GM19043 (cell line): ENCODE data around the gene PLEKHG4.

ENCODE experiments used
- ATAC-seq: cut with Tn5 transposase; IDR thresholded peaks from one replicate; pipeline ENCODE4 v1.9.1; 2021; ENCODE audit warnings: low read depth; ENCODE audit not compliant: unreplicated experiment

PLEKHG4 gene

DNA sequence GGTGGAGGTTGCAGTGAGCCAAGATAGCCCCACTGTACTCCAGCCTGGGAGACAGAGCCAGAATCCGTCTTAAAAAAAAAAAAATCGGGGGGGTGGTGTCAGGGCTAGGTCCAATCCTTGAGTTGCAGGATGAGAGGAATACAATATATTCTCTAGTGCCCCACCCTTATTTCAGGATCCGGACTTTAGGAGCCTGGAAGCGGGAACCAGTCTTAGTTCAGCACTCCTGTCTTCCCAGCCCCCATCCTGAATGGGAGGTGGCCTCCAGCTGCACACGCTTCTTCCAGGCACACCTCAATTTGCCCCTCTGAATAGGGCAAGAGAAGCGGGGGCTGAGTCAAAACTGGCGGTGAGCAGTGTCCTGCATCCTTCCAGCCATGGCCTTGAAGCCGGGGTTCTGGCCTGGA is 33.7 kb upstream of the PLEKHG4 start:
- no peak for ATAC-seq

GRCh38 chr16:67246081-67246755 is 33.1 kb upstream of the PLEKHG4 start:
- ATAC-seq: peak; percentile 23

- ATAC-seq: peak; percentile 4
These were observed 32.6 kb upstream of the PLEKHG4 start for GRCh38 chr16:67246756-67247191.

GRCh38 chr16:67247192-67248072 is 31.9 kb upstream of the PLEKHG4 start, which contains the start of gene FHOD1:
FHOD1 (minus strand) TSS chr16:67247481; CDS start chr16:67247410, 71 bp downstream.
- ATAC-seq: peak; percentile 44

GRCh38 chr16:67248073-67248400 is 31.3 kb upstream of the PLEKHG4 start:
- no peak for ATAC-seq

DNA sequence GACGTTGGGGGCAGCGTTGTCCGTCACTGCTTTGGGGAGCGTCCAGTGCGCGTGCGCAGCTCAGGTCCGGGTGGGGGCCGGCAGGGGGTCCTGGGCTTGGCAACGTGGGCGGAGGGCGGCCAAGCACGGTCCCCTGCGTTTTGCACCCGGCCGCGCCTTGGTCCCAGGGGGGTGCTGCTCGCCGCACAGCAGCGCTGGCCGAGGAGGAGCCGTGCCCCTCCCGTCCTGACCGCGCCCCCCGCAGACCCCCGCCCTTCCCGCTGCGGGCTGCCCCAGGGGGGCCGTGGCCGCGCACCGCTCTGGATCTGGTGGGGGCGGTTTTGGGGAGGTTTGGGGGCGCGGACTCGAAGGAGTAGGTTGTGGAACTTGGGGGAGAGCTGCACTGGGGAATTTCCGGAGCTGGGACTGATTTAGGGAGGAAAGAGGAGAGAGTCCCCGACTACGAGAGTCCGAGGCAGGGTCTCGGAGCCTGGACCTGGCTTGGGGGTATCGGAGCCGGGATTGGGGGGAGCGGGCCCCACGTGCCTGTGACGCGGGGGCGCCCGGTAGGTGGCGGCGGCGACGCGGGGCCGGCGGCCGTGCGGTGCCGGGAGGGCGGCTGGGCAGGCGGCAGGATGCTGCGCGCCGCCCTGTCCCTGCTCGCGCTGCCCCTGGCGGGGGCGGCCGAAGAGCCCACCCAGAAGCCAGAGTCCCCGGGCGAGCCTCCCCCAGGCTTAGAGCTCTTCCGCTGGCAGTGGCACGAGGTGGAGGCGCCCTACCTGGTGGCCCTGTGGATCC is 30.7 kb upstream of the PLEKHG4 start, which contains the start of gene SLC9A5:
Gene SLC9A5 (plus strand): TSS at position 579 of the 777 bp plus-strand sequence. CDS start 36 bp downstream, at position 615.
- ATAC-seq: no peak

DNA sequence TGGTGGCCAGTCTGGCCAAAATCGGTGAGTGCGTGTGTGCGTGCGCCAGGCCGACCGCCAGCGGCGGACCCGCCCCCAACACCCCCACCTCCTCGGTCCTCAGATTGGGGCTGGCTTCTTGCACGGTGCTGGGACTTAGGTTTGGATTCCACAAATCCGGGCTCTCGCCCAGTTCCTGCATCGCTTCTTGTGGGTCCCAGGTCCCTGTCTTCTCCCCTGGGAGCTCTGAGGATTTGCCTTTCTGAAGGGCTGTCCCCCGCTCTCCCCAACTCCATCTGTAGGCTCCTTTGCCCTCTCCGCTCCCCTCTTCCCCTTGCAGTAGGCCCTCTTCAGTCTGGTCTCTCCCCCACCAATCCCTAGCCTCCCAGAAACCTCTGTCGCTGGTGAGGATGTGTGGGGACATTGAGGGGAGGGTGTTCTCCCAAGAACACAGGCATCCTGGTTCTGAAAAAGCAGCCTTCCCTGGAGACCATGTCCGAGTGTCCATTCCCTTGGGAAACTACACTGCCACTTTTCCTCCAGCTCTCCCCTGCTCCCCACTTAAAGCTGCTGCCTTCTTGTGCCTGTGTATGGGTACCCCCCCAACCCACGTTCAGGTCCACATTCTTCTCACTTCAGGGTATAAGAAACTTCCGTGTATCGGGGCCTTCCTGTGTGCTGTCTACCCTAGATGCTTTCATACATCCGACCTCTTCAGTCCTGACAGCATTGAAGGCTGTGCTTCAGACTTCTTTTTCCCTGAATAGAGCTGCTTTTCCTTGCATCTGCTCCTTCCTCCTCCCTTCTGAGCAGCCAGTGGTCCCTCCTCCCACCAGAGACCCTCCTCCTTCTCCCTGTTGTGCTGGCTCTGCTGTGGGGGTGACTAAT is 29.9 kb upstream of the PLEKHG4 start:
- no peak for ATAC-seq

- no peak for ATAC-seq
These were observed 29.3 kb upstream of the PLEKHG4 start for GRCh38 chr16:67250045-67250327.

GRCh38 chr16:67252609-67253497 is 26.5 kb upstream of the PLEKHG4 start:
- ATAC-seq: no peak

- ATAC-seq: no peak
These were observed 24.4 kb upstream of the PLEKHG4 start for GRCh38 chr16:67254801-67255552.

DNA sequence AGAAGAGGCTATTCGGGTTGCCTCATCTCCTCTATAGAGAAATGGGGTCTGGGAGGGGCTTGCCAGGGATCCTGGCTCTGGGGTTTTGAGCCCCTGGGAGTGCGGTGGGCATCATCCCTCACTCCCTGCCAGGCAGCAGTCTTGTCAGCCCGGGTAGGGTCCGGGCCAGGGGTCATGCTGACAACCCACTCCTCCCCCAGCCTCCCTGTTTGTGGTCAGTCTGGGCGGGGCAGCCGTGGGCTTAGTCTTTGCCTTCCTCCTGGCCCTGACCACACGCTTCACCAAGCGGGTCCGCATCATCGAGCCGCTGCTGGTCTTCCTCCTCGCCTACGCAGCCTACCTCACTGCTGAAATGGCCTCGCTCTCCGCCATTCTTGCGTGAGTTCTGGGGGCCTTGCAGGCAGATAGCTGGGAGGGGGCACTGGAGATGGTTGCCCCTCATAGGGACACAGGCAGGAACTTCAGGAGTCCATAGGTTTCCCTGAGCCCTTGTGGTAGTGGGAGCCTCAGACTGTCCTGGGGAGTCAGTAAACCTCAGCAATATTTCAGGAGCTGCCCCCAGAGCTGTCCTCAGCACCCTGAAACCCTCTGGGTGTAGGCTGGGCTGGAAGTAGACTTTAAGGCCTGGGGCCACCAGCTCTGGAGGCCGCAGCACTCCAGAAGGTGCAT is 23.6 kb upstream of the PLEKHG4 start:
- no peak for ATAC-seq

- no peak for ATAC-seq
These were observed 22.6 kb upstream of the PLEKHG4 start for GRCh38 chr16:67256701-67257230.

- ATAC-seq: no peak
These were observed 21.7 kb upstream of the PLEKHG4 start for GRCh38 chr16:67257486-67258160.

GRCh38 chr16:67258161-67258835 is 21.0 kb upstream of the PLEKHG4 start:
- no peak for ATAC-seq

DNA sequence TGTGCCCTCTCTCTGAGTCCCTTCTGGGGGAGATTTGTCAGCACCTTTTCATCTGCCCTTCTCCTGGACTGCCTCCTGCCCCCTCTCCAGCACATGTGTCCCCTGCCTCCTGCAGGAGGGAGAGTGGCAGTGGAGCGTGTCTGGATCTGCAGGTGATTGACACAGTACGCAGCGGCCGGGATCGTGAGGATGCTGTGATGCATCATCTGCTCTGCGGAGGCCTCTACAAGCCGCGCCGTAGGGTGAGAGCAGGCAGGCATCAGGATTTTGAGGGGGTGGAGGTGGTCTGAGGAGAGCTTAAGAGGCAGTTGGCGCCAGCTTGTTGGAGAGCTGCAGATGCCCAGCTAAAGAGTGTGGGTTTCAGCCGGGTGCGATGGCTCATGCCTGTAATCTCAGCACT is 19.6 kb upstream of the PLEKHG4 start:
- ATAC-seq: no peak

DNA sequence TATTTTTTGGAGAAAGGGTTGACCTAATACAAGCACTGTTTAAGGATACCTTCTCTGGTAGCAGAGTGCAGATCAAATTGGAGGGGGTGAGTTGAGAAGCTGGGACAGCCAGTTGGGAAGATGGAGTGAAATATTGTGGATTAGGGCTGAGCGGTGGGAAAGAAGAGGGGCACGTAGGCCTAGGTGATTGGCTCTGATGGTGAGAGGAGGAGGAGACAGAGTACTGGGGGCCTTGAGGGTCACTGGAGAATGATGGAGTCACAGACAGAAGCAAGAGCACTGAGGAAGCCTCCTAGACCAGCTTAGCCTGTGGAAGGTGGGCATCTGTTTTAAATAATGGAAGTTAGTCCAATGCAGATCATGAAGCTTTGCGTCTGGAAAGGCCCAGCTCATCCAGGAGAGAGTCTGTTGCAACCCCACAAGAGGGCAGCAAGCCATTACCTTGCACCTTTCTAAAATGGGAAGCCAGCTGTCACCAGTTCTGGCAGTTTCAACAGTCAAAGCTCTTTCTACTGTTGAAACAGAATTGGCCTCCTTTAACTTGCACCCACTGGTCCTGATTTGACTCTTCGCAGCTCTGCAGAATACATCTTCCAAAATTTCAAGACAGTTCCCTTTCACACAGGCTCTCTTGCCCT is 18.8 kb upstream of the PLEKHG4 start:
- ATAC-seq: no peak
